CD14-positive monocyte (primary cell): ENCODE data around the gene BACH1. TPM values are rescaled to one million over a fixed set of nuclear protein-coding genes. Genes with fewer than 3 reads are reported as not detected.

Experiments
- DNase-seq, 3 donors: peaks; one replicate each; pipeline ENCODE4 v3.0.0-alpha.2; 2011 to 2022
- H2AFZ ChIP-seq: 2 replicates; pipeline ENCODE4 v1.6.0; 2012; ENCODE audit warnings: mild to moderate bottlenecking, low read depth, low read length, inconsistent platforms; ENCODE audit not compliant: insufficient read depth, poor library complexity, severe bottlenecking
- H3K27ac ChIP-seq, 2 donors: 1 replicate in 1 of 2; 2 replicates in 1 of 2; pipeline ENCODE4 v1.5.1; 2012 to 2013; ENCODE audit warnings: low read length in 2 of 2, control low read depth in 1 of 2, inconsistent platforms in 1 of 2, low read depth in 1 of 2, mild to moderate bottlenecking in 1 of 2
- H3K27me3 ChIP-seq, 2 donors: one replicate each; pipeline versions ENCODE4 v1.6.0 to v1.6.1; 2011 to 2013; ENCODE audit warnings: low read length in 2 of 2; ENCODE audit not compliant: control insufficient read depth in 2 of 2, insufficient read depth in 2 of 2
- H3K36me3 ChIP-seq, 2 donors: replicated peaks in 1 of 2; 1 replicate in 1 of 2; 2 replicates in 1 of 2; pipeline versions ENCODE4 v1.5.1 to v1.6.1; 2012 to 2013; ENCODE audit warnings: low read length in 2 of 2, control low read depth in 1 of 2, inconsistent platforms in 1 of 2, mild to moderate bottlenecking in 1 of 2; ENCODE audit not compliant: insufficient read depth in 2 of 2, control insufficient read depth in 1 of 2
- H3K4me1 ChIP-seq, 2 donors: 1 replicate in 1 of 2; 2 replicates in 1 of 2; pipeline versions ENCODE4 v1.5.1 to v1.6.1; 2012 to 2013; ENCODE audit warnings: low read length in 2 of 2, control low read depth in 1 of 2, inconsistent platforms in 1 of 2, mild to moderate bottlenecking in 1 of 2, moderate library complexity in 1 of 2; ENCODE audit not compliant: insufficient read depth in 2 of 2, control insufficient read depth in 1 of 2
- H3K4me2 ChIP-seq: replicated peaks from 2 replicates; pipeline ENCODE3; 2012; ENCODE audit warnings: low read length, moderate library complexity, mild to moderate bottlenecking; ENCODE audit not compliant: poor library complexity, severe bottlenecking; ENCODE audit errors: extremely low read depth
- H3K4me3 ChIP-seq, 3 experiments: fragments of 200-600 bp in 1 of 3; sonication (generic) in 1 of 3; replicated peaks in 1 of 3; 1 replicate in 2 of 3; 2 replicates in 1 of 3; pipeline ENCODE4 v1.5.1; 2011 to 2013; ENCODE audit warnings: low read length in 3 of 3, mild to moderate bottlenecking in 3 of 3, control low read depth in 2 of 3, low read depth in 2 of 3, inconsistent platforms in 1 of 3, moderate library complexity in 1 of 3
- H3K79me2 ChIP-seq: 2 replicates; pipeline ENCODE4 v1.6.0; 2012; ENCODE audit warnings: mild to moderate bottlenecking, control low read depth, inconsistent platforms, low read length, moderate library complexity; ENCODE audit not compliant: insufficient read depth
- H3K9ac ChIP-seq: 2 replicates; pipeline ENCODE4 v1.6.0; 2017; ENCODE audit warnings: low read length, mild to moderate bottlenecking; ENCODE audit not compliant: insufficient read depth, poor library complexity, severe bottlenecking
- H3K9me3 ChIP-seq, 2 donors: replicated peaks in 1 of 2; 1 replicate in 1 of 2; 2 replicates in 1 of 2; pipeline versions ENCODE4 v1.5.1 to v1.6.1; 2012 to 2013; ENCODE audit warnings: low read length in 2 of 2, control low read depth in 1 of 2; ENCODE audit not compliant: control insufficient read depth in 1 of 2, insufficient read depth in 1 of 2
- H4K20me1 ChIP-seq: 2 replicates; pipeline ENCODE4 v1.6.0; 2012; ENCODE audit warnings: mild to moderate bottlenecking, low read length, control low read depth, moderate library complexity; ENCODE audit not compliant: insufficient read depth
- H3K27ac Mint-ChIP-seq, 7 donors: one replicate each; pipeline ENCODE4 v1.8.0; 2020; ENCODE audit warnings: mild to moderate bottlenecking in 7 of 7, mixed read lengths in 7 of 7, moderate library complexity in 6 of 7, inconsistent platforms in 2 of 7
- H3K27me3 Mint-ChIP-seq, 3 donors: one replicate each; pipeline ENCODE4 v1.8.0; 2021 to 2022; ENCODE audit warnings: low read depth in 3 of 3, mild to moderate bottlenecking in 3 of 3, mixed read lengths in 3 of 3, moderate library complexity in 3 of 3, inconsistent platforms in 1 of 3
- H3K36me3 Mint-ChIP-seq, 2 donors: one replicate each; pipeline ENCODE4 v1.8.0; 2020; ENCODE audit warnings: mixed read lengths in 2 of 2, inconsistent platforms in 1 of 2, mild to moderate bottlenecking in 1 of 2
- H3K4me1 Mint-ChIP-seq: one replicate; pipeline ENCODE4 v1.8.0; 2020; ENCODE audit warnings: mild to moderate bottlenecking, mixed read lengths
- H3K4me3 Mint-ChIP-seq, 2 donors: one replicate each; pipeline ENCODE4 v1.8.0; 2020; ENCODE audit warnings: mild to moderate bottlenecking in 2 of 2, mixed read lengths in 2 of 2, moderate library complexity in 1 of 2
- H3K9me3 Mint-ChIP-seq, 7 donors: one replicate each; pipeline ENCODE4 v1.8.0; 2020 to 2022; ENCODE audit warnings: mixed read lengths in 7 of 7, mild to moderate bottlenecking in 6 of 7, moderate library complexity in 6 of 7, inconsistent platforms in 2 of 7
- WGBS: methylation state at CpG from one replicate; pipeline ENCODE4 v1.1.5; 2013; ENCODE audit warnings: missing lambda C conversion rate; ENCODE audit not compliant: insufficient coverage; 5-methylcytosine and 5-hydroxymethylcytosine counted together
- intact Hi-C, 2 donors: fragments of 100-400 bp; cut with micrococcal nuclease; formaldehyde crosslinking; loops; one replicate each; pipeline versions ENCODE4 v1.15.0 to v1.15.1; 2023
- polyA plus RNA-seq, 3 donors: library from polyadenylated mRNA; depleted of rRNA in 1 of 3; unstranded in 2 of 3; stranded (reverse) in 1 of 3; fragments of 300-500 nt in 2 of 3; fragments of >200 nt in 1 of 3; fragmentation: Illumina TruSeq in 2 of 3; gene quantifications; 1 replicate in 2 of 3; 2 replicates in 1 of 3; pipeline ENCODE4 v1.2.3, GENCODE V29; 2012 to 2021
- TF ChIP-seq, protein P1 (sequence below): fragments of 200-600 bp; IDR thresholded peaks from one replicate; pipeline ENCODE4 v1.8.0; 2022; ENCODE audit warnings: antibody characterized with exemption, mild to moderate bottlenecking

Gene BACH1
- polyA plus RNA-seq, 3 donors, result 69.2 to 199 (median 148) TPM

GRCh38 chr21:29371464-29371863 lies 72.7 kb downstream of the BACH1 start:
- H3K36me3 Mint-ChIP-seq, result peaks cover 64 to 80% of the 10 kb centered on the region in 2 donors
- Histone ChIP-seq H3K27ac (peak overlapping the region in 1 of 2 donors; percentile 54), H3K9ac (no peak overlapping the region), H3K27me3 (no peaks in the 10 kb centered on the region), H3K9me3 (peaks cover 0 to 5% of the 10 kb centered on the region in 2 donors), H2AFZ (no peak overlapping the region), H3K4me1 (peaks cover 3% of the 10 kb centered on the region in 2 donors), H3K4me3 (no peak overlapping the region), H3K36me3 (peaks cover 24 to 72% of the 10 kb centered on the region in 2 donors), H4K20me1 (peaks cover 9% of the 10 kb centered on the region), H3K4me2 (no peak overlapping the region), H3K79me2 (no peaks in the 10 kb centered on the region)
- TF ChIP-seq, protein P1, sequence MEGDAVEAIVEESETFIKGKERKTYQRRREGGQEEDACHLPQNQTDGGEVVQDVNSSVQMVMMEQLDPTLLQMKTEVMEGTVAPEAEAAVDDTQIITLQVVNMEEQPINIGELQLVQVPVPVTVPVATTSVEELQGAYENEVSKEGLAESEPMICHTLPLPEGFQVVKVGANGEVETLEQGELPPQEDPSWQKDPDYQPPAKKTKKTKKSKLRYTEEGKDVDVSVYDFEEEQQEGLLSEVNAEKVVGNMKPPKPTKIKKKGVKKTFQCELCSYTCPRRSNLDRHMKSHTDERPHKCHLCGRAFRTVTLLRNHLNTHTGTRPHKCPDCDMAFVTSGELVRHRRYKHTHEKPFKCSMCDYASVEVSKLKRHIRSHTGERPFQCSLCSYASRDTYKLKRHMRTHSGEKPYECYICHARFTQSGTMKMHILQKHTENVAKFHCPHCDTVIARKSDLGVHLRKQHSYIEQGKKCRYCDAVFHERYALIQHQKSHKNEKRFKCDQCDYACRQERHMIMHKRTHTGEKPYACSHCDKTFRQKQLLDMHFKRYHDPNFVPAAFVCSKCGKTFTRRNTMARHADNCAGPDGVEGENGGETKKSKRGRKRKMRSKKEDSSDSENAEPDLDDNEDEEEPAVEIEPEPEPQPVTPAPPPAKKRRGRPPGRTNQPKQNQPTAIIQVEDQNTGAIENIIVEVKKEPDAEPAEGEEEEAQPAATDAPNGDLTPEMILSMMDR, result no peak
- WGBS, result no CpG with 5 or more reads among the region's 4 CpGs
- DNase-seq, result no peak
- intact Hi-C loops, result loop anchor here in 1 of 2 donors (5.0 kb wide), 1 partner anchor 284 kb away; no protein-coding TSS in a partner anchor
- H3K27ac Mint-ChIP-seq, result peak overlapping the region in 4 of 7 donors; percentile 9 to 84 (median 44)
- H3K4me3 Mint-ChIP-seq, result no peak overlapping the region
- peaks cover 0 to 2% (median 0%) of the 10 kb centered on the region in 3 donors for H3K27me3 Mint-ChIP-seq
- peaks cover 0 to 8% (median 5%) of the 10 kb centered on the region in 7 donors for H3K9me3 Mint-ChIP-seq
- H3K4me1 Mint-ChIP-seq, result peaks cover 13% of the 10 kb centered on the region

DNA sequence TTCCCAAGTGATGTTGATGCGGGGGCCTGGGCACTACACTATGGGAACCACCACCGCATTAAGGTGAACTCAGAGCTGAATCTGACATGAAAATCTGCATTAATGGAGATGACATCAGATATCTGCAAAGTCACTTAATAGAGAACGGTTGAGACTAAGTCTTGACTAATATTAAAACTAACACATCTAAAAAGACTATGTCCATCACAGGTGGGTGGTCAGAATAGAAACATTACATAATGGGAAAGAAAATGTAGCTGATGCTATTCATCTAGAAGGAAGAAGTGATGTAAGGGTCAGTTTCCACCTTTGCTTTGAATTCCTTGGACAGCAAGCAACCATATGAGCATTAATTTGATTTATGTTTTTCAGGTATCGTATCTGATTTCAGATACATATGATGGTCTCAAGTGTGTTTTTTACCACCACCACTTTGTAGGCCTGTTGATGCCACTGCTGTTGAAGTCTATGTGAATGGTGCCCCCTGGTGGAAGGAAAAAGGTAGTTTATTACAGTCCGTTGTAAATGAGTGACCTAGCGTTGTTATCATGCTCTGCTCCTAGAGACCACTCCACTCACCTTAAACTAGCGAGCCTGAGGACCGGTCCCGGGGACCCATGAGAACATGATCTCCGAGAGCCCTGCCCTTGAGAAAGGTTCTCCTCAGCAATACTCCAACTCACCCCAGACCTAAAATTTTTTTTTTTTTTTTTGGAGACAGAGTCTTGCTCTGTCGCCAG lies 73.5 kb downstream of the BACH1 start:
- Histone ChIP-seq H3K36me3 (peaks cover 24 to 69% of the 10 kb centered on the region in 2 donors), H3K4me3 (no peak overlapping the region), H3K4me1 (peaks cover 5 to 7% of the 10 kb centered on the region in 2 donors), H3K9me3 (no peaks in the 10 kb centered on the region), H2AFZ (no peak overlapping the region), H4K20me1 (peaks cover 2% of the 10 kb centered on the region), H3K79me2 (no peaks in the 10 kb centered on the region), H3K27ac (peak overlapping the region in 1 of 2 donors; percentile 54), H3K9ac (no peak overlapping the region), H3K4me2 (no peak overlapping the region), H3K27me3 (no peaks in the 10 kb centered on the region)
- intact Hi-C loops, result loop anchor here (2.0 to 5.0 kb wide), 2 partner anchors 281 to 285 kb away; no protein-coding TSS in a partner anchor
- TF ChIP-seq, protein P1, result peak; percentile 81
- H3K27me3 Mint-ChIP-seq, result peaks cover 0 to 2% (median 0%) of the 10 kb centered on the region in 3 donors
- WGBS, result 53% methylated on average over 7 of the region's 11 CpGs
- DNase-seq, result peak; percentile 74 to 81 (median 76)
- peaks cover 14% of the 10 kb centered on the region for H3K4me1 Mint-ChIP-seq
- peak overlapping the region in 5 of 7 donors; percentile 37 to 87 (median 72) for H3K27ac Mint-ChIP-seq
- H3K9me3 Mint-ChIP-seq, result peaks cover 0 to 3% (median 0%) of the 10 kb centered on the region in 7 donors
- peaks cover 60 to 78% of the 10 kb centered on the region in 2 donors for H3K36me3 Mint-ChIP-seq
- H3K4me3 Mint-ChIP-seq, result no peak overlapping the region
